ENCODE measurements around the gene SLC4A1AP. TPM values are rescaled to one million over a fixed set of nuclear protein-coding genes. Genes with fewer than 3 reads are reported as not detected.
A peak's percentile ranks its signal among the peaks of the same experiment; 100 is the strongest.

The SLC4A1AP gene
- total RNA-seq, 1 donor from 2014 or later, result 18.5 TPM

DNA sequence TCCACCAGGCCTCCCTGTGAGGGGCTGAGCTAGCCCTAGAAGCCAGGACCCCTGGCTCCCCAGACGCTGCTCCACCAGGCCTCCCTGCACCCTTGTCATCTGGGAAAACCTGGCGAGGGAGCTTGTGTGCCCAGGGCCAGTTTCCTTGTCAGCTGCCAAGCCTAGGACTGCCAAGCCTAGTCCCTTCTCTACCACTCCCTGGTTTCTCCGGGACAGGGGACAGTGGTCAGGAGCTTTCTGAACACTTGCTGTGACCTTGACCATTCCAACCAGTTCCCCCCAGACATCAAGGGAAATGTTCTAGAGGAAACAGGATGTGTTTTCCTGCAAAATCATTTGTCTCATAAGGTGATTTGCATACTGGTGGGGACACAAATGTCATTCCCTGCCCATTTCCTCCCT lies 66.6 kb downstream of the SLC4A1AP start:
- ATAC-seq (ENCODE audit: poor library complexity) (peak; percentile 59), DNase-seq (no peak)
- intact Hi-C loops (cut with DNase I), result loop anchor here (10.0 kb wide), 1 partner anchor 665 kb away; the partner anchor contains the start of gene FOSL2

- intact Hi-C loops (cut with DNase I), result loop anchor here (10.0 kb wide), 1 partner anchor 664 kb away; the partner anchor contains the start of gene FOSL2
- no peak for ATAC-seq (ENCODE audit: poor library complexity)
- no peak for DNase-seq
Observed at GRCh38 chr2:27730980-27731691, 67.4 kb downstream of the SLC4A1AP start.

DNA sequence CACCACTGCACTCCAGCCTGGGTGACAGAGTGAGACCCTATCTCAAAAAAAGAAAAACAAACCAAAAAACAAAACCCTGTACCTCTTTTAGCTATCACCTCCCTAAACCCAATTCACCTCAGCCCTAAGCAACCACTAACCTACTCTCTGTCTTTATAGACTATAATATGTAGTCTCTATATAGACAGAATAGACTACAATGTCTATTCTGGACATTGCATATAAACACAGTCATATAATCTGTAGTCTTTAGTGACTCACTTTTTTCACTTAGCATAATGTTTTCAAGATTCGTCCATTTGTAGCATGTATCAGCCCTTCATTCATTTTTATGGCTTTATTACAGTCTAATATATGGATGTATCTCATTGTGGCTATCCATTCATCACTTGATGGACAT lies 70.6 kb downstream of the SLC4A1AP start:
- intact Hi-C loops (cut with DNase I), result loop anchor here (10.0 kb wide), 1 partner anchor 660 kb away; the partner anchor contains the start of gene FOSL2
- ATAC-seq (ENCODE audit: poor library complexity) (no peak), DNase-seq (no peak)

DNA sequence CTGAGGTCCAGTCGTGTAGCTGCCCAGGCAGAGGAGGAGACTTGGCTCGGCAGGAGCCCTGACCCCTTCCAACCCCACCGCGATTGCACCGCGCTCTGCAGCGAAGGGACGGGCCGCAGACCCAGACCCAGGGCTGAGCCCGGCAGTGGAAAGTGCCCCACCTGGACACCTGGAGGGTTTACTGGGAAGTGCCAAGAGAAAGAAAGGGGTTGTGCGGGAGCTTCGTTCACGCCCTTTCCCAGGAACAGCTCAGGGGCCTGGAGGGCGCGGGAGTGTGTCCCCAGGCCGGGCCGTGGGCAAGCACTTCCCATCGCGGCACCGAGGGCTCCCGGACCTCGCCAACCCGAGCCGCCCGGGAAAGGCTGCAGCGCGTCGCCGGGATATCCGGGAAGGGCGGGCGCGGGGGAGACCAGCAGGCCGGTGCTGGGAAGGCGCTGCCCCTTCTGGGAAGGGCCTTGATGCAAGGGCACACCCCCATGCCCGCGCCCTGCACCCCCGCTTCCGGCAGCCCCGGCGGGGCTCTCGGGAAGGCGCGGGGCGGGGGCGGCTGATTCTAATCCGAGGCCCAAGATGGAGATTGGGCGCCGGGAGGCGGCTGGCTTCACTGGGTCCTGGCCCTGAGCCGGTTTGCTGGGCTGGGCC lies 71.7 kb downstream of the SLC4A1AP start:
- intact Hi-C loops (cut with DNase I), result loop anchor here (10.0 kb wide), 1 partner anchor 659 kb away; the partner anchor contains the start of gene FOSL2
- DNase-seq (peak; percentile 90), ATAC-seq (ENCODE audit: poor library complexity) (peak; percentile 95)

DNA sequence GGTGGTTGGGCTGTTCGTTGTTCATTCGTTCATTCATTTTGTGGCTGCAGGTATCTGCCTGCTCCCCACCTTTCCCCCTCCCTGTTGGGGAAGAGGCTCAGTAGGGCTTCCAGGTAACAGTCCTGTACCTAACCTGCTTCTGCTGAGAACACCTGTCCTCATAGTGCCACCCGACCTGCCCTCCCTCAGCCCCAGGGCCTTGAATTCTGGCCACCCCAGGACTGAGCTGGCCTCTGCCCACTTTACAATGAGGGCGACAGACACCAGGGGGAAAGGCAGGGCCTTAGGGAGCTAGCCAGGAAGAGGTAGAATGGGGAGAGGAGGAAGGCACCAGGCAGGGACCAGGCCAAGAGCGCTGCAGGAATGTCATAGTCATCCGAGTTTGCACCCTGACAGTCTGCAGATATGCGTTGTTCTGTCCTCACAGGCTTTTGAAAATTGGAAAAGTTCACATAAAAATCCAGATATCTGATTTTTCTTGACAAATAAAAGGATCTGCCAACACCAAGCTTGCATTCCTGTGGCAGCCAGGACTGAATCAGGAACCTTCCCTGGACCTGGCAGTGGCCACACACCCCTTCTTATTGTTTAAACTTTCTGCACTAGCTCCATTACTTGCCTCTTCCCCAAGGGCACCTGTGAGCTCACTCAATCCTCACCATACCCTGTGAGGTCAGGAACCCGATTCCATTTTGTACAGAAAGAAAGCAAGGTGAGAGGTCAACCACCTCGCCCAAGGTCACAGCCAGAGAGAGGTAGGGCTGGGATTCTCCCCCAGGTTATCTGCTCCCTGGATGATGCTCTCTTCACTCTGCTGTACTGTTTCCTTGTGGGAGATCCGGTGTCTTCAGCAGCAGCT lies 72.6 kb downstream of the SLC4A1AP start:
- intact Hi-C loops (cut with DNase I), result loop anchor here (10.0 kb wide), 1 partner anchor 659 kb away; the partner anchor contains the start of gene FOSL2
- ATAC-seq (ENCODE audit: poor library complexity), result no peak
- no peak for DNase-seq

GRCh38 chr2:27736890-27737204 lies 73.2 kb downstream of the SLC4A1AP start:
- ATAC-seq (ENCODE audit: poor library complexity) (no peak), DNase-seq (no peak)
- intact Hi-C loops (cut with DNase I), result loop anchor here (10.0 kb wide), 1 partner anchor 658 kb away; the partner anchor contains the start of gene FOSL2

- ATAC-seq (ENCODE audit: poor library complexity) (no peak), DNase-seq (no peak)
- intact Hi-C loops (cut with DNase I), result loop anchor here (10.0 kb wide), 1 partner anchor 657 kb away; the partner anchor contains the start of gene FOSL2
Observed at GRCh38 chr2:27737676-27738348, 74.1 kb downstream of the SLC4A1AP start.

- intact Hi-C loops (cut with DNase I), result loop anchor here (10.0 kb wide), 1 partner anchor 656 kb away; the partner anchor contains the start of gene FOSL2
- DNase-seq (no peak), ATAC-seq (ENCODE audit: poor library complexity) (no peak)
Observed at GRCh38 chr2:27738349-27739057, 74.8 kb downstream of the SLC4A1AP start.

- ATAC-seq (ENCODE audit: poor library complexity) (no peak), DNase-seq (no peak)
- intact Hi-C loops (cut with DNase I), result loop anchor here (10.0 kb wide), 1 partner anchor 656 kb away; the partner anchor contains the start of gene FOSL2
Observed at GRCh38 chr2:27739058-27739373, 75.3 kb downstream of the SLC4A1AP start.

GRCh38 chr2:27741673-27742072 lies 78.0 kb downstream of the SLC4A1AP start:
- no peak for DNase-seq
- intact Hi-C loops (cut with DNase I), result no loop called here
- no peak for ATAC-seq (ENCODE audit: poor library complexity)

DNA sequence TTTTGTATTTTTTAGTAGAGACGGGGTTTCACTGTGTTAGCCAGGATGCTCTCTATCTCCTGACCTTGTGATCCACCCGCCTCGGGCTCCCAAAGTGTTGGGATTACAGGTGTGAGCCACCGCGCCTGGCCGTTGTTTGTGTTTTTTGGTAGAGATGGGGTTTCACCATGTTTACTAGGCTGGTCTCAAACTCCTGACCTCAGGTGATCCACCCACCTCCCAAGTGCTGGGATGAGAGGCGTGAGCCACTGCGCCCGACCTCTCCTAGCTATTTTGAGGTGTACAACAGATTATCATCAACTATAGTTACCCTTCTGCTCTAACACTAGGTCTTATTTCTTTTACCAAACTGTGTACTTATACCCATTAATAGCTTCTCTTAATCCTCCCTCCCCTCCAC lies 78.9 kb downstream of the SLC4A1AP start:
- no peak for ATAC-seq (ENCODE audit: poor library complexity)
- intact Hi-C loops (cut with DNase I), result no loop called here

More for the DNA sequence above, 78.9 kb downstream of the SLC4A1AP start:
- no peak for DNase-seq

Other genes with a start within 250 kb of the SLC4A1AP start
- gene NRBP1, start 235.3 kb upstream of the SLC4A1AP start, total RNA-seq, result 50.8 TPM
- 0.24 TPM for gene KRTCAP3, start 221.5 kb upstream of the SLC4A1AP start, total RNA-seq
- 20.3 TPM for gene IFT172, start 174.1 kb upstream of the SLC4A1AP start, total RNA-seq
- gene FNDC4, start 168.7 kb upstream of the SLC4A1AP start, total RNA-seq, result 2.0 TPM
- not detected for gene GCKR, start 167.1 kb upstream of the SLC4A1AP start, total RNA-seq
- 16.6 TPM for gene ZNF512, start 80.8 kb upstream of the SLC4A1AP start, total RNA-seq
- gene CCDC121, start 34.9 kb upstream of the SLC4A1AP start, total RNA-seq, result 6.1 TPM
- gene GPN1, start 34.8 kb upstream of the SLC4A1AP start, total RNA-seq, result 18.0 TPM
- 24.2 TPM for gene SUPT7L, start 275 bp upstream of the SLC4A1AP start, total RNA-seq
- 356 TPM for gene MRPL33, start 107.8 kb downstream of the SLC4A1AP start, total RNA-seq
- gene RBKS, start 226.5 kb downstream of the SLC4A1AP start, total RNA-seq, result 4.2 TPM
- gene BABAM2, start 226.8 kb downstream of the SLC4A1AP start, total RNA-seq, result 51.3 TPM